ENCODE measurements around the gene FANCG.

The FANCG gene

DNA sequence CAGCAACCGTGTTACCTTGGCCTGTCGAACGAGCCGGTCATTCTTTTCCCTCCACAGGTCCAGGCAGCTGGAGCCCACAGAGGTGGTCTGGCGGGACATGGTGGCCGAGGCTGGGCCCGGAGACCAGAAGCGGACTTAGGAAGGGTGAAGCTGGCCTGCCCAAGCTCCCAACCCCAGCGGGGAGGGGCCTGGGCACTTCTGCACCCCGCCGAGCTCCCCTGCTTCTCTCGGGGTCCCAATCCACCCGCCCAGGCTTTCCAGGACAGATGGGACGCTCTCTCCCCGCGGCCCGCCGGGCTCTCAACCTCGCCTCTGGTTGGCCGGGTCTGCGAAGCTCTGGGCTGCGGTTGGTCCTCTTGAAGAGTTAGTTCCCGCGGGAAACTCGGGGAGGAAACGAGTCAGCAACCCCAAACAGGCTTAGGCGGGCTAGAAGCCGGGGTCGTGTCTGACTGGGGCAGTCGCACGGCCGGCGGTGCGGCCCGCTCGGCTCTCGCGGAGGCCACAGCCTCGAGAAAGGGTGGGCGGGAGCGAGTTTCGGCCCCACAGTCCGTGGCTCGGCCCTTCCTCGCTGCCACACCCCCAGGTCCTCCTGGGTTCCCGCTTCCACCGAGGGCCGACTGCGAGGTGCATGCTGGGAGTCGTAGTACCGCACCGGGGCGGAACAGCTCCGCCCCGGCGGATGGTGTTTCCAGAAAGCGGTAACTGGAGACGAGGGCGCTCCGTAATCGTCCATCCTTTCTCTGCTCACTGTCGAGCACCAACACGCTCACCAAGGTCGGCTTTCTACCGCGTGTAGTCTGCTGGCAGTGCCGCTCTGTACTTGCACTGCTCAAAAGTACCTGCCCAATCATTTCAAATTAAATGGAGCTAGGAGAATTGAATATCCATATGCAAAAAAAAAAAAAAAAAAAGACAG is at the start of gene FANCG:
Gene FANCG (minus strand): TSS at position 517 of the 916 bp plus-strand sequence. CDS start 418 bp downstream, at position 99.
- peak in 55 of 56 donors; percentile 66 to 94 (median 86) for DNase-seq

DNA sequence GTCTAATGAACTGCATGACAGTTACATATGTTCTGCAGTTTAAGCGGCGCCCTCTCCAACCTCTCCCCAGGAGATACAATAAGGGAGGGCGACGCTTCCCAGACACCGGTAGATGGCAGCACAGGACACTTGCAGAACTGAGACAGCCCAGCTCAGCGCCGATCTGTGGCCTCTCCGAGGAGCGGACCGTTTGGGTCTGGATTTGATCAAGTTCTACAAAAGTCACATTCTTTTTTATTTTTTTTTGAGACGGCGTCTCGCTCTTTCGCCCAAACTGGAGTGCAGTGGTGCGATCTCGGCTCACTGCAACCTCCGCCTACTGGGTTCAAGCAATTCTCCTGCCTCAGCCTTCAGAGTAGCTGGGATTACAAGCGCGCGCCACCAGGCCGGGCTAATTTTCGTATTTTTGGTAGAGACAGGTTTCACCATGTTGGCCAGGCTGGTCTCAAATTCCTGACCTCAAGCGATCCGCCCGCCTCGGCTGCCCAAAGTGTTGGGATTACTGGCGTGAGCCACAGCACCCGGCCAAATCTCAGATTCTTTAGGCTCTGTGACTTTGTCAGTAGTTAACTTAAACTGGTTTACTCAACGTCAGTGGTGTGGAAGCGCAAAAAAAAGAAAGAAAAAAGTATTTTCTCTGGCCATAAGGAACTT is 37.3 kb upstream of the FANCG start:
- DNase-seq = peak in 55 of 56 donors; percentile 30 to 95 (median 80)

DNA sequence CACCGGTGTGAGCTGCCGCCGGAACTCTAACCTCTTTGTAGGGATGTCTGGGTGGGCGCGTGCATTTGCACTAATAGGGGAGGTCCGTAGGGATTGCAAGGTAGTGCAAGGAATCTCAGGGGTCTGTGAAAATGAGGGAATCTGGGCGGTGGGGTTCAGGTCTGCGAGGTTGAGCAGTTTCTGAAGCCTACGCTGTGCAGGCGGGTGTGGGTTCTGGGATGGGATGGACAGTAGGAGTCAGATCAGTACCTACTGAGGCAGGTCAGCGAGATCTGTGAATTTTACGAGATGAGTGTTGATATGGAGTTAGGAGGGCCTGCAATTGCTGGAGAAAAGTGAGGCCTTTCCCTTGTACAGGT is 36.8 kb upstream of the FANCG start:
- peak in 4 of 56 donors; percentile 41 to 64 (median 60) for DNase-seq

DNA sequence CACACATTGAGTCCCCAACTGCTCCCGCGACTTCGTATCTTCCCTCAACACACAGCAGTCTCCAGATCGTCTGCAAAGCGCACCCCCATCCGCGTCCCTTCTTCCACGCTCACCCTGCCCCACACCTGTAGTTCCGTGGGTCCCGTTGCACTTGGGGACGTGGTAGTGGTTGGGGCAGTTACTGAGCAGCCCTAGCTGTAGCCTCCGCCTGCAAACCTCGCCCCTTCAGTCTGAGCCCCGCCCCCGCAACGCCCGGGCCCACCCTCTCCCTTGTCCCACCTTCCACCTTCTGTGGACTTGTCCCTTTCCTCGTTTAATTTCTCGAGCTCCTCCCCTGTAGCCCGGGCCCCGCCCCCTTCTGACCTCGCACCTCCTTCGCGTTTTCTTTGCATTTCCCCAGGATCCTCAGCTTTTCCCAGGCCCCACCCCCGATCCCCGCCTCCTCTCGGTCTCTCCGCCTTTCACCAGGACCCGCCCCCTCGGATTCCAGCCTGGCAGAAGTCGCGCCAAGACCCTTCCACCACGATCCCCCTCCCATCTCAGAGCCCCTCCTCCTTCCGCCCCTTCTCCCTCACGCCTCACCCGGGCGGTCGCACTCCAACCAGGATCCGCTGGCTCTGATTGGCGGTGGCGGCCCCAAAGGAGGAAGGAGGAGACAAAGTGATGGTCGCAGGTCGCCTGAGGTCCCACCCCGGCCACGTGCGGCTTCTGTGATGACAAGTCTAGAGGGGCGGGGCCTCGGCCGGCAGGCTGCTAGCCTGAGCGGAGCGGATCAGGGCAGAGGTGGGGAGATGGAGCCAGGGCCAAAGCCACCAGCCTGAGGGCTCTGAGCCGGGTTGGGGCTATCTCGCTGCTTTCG is 36.2 kb upstream of the FANCG start, which contains the start of gene ATOSB:
Gene ATOSB (minus strand): TSS at position 183 of the 859 bp plus-strand sequence. CDS start 7,588 bp downstream, outside the sequence.
- DNase-seq = peak; percentile 51 to 98 (median 89)

DNA sequence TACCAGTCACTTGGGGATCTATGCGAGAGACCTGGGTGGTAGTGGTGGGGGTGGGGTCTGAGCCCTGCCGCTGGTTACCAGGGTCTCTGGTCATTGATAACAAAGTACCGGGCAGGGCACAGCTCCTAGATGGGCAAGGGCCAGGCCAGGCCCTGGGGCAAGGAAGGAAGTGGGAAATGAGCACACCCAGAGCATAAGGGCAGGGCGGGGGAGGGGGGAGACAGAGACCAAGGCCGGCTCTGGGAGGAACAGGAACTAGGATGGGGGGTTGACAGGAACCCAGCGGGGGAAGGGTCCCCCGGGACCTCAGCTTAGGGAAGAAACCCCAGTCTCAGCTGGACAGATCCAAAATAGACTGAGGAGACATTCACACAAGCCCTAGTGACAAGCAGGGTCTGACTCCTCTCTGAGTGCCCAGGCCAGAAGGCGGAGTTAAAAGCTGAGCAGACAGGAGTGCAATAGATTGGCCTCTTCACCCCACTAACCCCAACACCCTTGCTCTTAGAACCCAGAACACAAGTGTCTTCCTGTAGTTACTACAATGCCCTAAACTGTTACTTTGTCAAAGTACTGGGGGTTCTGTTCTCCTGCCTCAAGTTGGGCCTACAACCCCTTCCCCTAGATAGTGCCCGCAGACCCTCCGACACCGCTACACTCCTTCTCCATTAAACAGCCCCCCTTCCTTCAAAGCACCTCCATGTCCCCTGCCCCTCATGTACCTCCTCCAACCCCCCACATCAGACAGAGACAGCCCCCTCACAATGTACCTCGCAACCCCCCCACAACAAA is 35.3 kb upstream of the FANCG start:
- DNase-seq = peak in 24 of 56 donors; percentile 5 to 44 (median 17)

DNA sequence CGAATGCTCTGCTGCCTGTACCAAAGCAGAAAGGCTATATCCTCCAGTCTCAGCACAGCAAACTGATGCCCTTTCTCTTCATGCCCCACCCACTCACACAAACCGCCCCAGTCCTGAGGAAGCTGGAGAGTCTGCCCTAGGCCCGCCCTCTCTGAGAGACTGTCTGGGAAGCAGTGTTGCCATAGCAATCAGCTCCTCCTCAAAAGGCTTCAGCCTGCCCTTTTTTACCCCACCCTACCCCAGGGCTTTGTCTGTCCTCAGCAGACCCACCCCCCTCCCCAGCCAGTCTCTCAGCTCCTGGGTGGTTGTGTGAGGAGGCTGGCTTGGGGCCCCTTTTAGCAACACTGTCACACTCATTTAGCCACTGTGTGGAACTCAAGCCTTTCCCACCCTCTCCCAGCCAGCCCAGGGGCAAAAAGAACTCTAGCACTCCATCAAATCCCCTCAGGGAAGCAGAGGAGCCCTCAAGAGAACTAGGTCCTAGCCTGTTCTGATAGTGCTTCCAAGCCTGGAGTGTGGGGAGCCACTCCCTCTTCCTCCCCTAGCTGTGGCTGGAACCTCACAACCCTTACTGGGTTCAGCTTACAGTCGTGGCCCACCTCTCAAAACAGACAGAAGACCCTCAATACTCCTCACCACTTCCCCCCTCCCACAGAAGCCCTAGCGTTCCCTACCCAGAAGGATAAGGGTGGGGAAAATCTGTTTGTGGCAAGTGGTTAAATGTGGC is 34.5 kb upstream of the FANCG start:
- peak in 52 of 56 donors; percentile 11 to 86 (median 55) for DNase-seq

DNA sequence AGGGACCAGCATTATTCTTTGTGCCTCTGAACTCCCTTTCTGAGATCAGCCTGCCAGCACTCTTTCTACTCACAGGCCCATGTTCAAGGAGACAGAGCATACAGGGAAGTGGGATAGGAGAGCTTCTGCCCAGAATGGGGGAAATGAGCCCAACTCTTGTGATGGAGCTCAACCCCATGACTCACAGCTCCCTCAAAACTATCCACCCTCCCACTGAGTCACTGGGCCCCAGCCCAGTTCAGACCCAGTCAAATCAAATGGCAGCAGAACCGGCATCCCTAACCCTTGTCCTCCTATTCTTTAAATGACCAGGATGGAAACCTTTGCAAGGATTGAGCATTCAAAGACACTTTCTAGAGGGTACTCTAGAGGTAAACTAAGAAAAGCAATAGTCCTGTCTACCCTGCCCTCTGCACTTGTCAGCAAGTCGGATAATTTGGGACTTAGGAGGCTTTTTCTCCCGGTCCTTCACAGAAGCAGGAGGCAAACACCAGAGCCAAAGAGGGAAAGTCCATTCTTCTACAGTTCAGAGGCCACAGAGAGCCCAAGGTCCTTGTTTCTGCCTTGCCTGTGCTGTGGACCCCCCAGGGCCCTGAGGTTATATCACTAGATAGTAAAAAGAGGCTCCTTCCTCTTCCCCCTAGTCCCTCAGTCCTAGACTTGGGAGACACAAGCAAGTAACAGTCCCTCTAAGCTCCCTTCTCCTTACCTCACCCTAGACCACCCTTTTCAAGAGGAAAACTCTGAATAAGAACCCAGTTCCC is 32.7 kb upstream of the FANCG start:
- DNase-seq = peak in 8 of 56 donors; percentile 4 to 73 (median 12)

DNA sequence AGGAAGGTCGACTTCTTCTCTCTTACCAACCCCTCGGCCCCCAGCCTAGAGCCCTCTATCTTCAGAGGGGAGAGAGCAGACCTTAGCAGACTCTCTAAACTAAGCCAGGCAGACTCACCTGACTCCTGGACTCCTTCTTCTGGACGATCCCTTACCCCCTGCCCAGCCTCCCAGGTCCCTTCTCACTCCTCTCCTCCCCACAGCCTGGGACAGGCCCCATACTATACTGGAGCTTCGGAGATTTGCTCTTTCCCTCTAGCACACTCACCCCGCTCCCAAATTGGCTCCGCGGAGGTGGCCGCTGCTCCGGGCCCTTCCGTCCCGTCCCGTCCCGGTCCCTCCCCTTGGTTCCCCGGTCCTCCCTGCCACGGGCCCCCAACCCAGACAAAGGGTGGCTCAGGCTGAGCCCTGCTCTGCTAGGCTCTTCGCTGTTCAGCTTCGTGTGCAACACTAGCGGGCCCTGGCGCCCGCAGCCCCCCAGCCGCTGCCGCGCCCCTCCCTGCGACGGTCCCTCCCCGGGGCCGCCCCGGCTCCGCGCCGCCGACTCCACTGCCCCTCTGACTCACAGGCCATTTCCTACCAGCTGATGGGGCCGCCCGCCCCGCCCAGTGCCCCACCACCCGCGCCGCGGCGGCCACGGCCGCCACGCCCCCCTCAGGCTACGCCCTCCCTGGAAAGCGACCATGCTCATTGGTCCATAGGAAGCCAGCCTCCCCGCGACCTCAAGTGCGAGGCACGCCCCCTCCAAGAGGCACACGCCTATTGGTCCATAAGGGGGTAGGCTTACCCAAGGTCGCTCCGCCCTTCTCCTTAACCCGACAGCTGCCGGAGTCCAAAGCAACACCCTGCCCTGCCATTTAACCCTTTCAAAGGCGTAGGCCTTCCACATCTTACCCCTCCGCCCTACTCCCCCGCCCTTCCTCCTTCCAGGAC is 31.5 kb upstream of the FANCG start:
- peak; percentile 57 to 99 (median 97) for DNase-seq

DNA sequence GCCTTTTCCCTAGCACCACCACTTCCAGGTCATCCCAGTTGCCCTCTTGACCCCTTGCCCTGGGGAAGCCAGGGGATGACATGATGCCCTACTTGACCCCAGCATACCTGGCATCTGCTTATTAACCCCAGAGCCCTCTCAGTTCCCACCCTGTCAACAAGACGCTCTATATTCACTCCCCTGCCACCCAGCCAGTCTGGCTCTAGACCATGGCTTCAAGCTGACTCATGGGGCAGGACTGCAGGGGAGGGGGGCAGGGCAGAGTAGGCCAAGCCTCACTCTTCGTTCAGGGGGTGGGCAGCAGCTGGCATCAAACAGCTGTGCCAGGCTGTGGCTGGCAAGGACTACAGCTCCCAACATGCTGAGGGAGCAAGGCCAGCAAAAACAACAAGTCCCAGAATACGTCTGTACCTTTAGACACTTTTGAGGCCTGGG is 30.6 kb upstream of the FANCG start:
- peak in 50 of 56 donors; percentile 16 to 87 (median 60) for DNase-seq

DNA sequence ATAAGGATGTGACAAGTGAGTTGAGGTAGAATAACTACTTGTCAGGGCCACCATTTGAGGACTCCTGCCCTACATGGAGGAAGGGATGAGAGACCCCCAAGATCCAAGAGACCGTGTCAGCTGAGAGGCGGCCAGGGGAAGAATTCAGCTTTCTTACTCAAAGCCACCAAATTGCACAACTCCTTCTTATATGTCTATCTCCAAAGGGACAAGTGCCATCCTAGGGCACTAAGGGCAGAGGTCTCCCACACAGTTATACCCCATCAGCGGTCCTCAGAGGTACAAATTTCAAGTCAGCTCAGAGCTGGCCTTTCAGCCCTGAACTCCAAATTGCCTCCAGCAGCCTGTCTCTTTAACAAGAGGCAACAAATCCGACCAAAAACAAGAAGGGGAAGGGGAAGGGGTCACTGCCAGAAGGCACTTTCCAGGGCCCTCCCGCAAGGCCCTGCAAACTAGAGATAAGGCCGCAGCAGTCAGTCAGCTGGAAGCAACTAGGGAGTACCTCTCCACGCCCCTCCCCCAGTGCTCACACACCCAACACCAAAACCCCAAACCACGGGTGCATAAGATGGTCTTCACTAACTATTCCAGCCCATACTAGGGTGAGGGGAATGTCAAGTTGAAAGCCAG is 29.3 kb upstream of the FANCG start:
- DNase-seq = no peak

DNA sequence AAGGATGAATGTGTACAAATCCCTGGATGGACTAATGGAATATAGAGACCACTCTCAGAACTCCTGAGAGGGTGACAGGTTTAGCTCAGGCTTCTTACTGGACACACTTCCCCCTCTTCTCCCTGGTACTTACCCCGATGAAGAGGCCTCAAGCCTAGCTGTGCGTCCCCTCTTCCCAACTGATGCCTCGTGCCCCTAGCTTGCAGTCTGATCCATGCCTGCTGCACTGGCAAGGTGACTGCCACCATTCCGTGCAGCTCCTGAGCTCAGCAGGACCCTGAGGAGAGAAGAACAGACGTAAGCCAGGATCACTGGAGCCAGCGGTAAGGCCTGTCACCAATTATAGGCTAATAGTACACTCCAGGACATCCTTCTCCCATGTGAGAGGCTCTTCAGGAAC is 28.7 kb upstream of the FANCG start:
- no peak for DNase-seq

DNA sequence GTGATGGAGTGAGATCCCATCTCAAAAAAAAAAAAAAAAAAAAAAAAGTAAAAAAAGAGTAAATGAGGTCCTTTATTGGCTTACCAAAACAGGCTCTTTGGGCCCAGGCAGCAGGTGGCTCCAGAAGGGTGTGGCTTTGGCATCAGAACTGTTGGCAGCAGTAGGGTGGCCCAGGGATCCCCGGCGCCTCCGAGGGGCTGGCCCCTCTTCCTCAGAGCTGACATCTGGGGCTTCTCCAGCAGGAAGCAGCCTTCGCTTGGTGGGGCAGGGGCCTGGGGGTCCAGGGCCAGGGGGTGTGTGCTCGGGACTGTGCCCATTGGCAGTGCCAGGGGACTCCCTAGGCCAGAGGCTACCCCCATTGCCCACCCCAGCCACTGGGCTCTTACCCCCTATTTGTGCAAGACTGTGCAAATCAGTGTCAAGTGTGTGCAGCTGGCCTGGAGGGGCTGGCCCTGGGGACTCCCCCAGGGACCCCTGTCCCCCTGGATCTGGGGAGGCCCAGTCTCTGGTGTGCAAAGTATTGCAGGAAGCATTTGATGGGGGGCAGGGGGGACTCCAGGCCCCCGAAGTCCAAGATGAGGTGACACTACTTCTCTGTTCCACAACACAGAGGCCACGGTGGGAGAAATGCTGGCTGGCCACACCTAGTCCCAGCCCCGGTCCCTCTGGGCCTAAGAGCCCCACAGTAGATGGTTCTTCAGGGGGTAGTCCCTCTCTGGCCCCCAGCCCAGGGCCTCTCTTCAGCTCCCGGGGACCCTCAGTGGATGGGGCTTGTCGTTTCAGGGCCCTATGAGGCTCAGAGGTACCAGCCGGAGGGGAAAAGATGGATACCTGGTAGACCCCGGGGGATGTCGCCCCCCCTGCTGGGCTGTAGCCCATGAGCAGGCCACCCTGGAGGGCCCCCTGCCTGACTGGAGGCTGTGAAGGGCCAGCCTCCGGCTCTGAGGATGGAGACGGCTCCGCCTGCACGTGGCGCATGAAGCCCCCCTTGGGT is 27.9 kb upstream of the FANCG start:
- DNase-seq = no peak

DNA sequence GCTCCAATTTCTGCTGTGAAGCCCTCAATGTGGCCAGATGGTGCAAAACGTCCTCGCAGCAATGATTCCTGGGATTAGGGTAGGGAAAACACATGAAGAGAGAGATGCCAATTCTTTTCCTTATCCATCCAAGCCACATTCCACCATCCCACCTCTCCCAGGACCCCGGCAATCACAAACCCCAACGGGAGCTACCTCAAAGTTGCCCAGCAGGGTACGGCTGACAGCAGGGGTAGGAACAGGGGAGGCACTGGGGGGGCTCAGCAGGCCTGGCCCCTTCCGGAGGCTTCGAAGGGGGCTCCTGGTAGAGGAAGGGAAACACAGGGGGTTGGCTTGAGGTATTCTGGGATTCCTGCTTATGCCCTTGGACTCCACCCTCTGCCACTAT is 26.6 kb upstream of the FANCG start:
- DNase-seq = no peak

DNA sequence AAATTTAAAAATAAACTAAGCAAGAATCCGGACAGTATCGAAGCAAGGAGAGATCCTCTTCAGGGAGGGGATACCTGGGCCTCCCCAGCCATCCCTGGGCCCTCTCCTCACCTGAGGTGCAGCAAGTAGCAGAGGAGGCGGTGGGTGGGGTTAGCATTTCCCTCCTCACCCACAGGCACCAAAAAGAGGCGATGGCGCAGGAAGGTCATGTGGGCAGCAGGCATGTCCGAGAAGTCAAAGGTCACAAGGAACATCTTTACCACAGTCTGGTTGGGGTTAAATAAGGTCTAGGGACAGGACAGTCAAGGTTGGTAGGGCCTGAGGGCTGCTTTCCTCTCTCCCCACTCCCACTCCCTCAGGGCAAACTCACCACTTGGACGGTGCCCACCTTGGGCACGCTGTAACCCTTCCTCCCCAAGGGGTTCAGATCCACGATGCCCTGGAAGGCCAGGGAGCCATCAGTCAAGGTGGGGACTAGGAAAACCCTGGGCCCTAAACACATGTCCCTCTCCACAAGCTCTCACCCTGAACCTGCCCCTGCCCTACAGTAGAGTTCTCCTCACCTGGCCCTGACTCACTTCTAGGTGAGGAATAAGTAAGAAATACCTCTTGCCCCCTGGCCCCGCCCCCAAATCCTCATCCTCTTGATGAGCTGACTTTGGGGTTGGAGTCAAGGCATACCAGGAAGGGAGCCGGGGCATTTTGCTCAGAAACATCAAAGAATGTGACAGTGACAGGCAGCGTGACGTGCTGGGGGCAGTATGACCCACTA is 26.0 kb upstream of the FANCG start:
- no peak for DNase-seq

DNA sequence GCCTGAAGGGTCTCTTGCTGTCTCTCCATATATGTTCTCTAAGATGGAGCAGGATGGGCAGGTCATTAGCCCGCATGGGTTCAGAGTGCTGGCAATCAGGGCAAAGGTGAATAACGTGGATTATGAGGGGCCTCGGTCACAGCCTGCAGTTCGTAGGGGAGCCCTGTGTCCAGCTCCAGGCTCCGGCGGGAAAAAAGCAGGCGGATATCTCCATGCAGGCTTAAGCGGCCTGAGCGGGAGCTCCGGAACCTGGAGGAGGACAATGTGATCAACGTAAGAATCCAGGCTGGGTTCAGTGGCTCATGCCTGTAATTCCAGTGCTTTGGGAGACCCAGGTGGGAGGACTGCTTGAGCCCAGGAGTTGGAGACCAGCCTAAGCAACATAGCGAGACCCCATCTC is 25.4 kb upstream of the FANCG start:
- DNase-seq = no peak
